Measurements from ENCODE around the gene RASIP1.

GRCh38 chr19:48757089-48757675 lies 16.8 kb upstream of the RASIP1 start:
- TF ChIP-seq POLR2A (IDR thresholded peaks at IDR 0.05) (no peak), CTCF (IDR thresholded peaks at IDR 0.05) (no peak)

Measured in lower leg skin (tissue), 3 donors.